GM12878 (cell line): ENCODE data around the gene MNAT1.

Source experiments
- CBX5 ChIP-seq: sonication (generic); IDR thresholded peaks from 2 replicates; pipeline ENCODE4 v1.6.1; 2016; ENCODE audit warnings: low read depth, moderate library complexity, mild to moderate bottlenecking, inconsistent platforms
- CTCF ChIP-seq, 3 experiments: IDR thresholded peaks in 2 of 3; conservative IDR thresholded peaks in 1 of 3; 2 replicates each; pipeline ENCODE4 v1.5.1; 2011; ENCODE audit warnings: low read depth in 3 of 3, low read length in 3 of 3, mild to moderate bottlenecking in 3 of 3, control low read depth in 2 of 3, moderate library complexity in 2 of 3, inconsistent platforms in 1 of 3, mixed read lengths in 1 of 3; ENCODE audit not compliant: control insufficient read depth in 2 of 3, insufficient read depth in 1 of 3; ENCODE audit errors: extremely low read depth in 1 of 3
- NFXL1 ChIP-seq: fragments of 450-650 bp; IDR thresholded peaks from 2 replicates; pipeline ENCODE4 v1.6.1; 2017; ENCODE audit warnings: antibody characterized with exemption, mild to moderate bottlenecking, borderline replicate concordance
- ZNF274 ChIP-seq: IDR thresholded peaks from one replicate; pipeline ENCODE4 v1.8.0; 2011; ENCODE audit not compliant: insufficient read length, insufficient read depth
- TF ChIP-seq, protein P1 (sequence below): IDR thresholded peaks from 2 replicates; pipeline ENCODE4 v1.6.1; 2012; ENCODE audit warnings: mild to moderate bottlenecking, low read depth, low read length

DNA sequence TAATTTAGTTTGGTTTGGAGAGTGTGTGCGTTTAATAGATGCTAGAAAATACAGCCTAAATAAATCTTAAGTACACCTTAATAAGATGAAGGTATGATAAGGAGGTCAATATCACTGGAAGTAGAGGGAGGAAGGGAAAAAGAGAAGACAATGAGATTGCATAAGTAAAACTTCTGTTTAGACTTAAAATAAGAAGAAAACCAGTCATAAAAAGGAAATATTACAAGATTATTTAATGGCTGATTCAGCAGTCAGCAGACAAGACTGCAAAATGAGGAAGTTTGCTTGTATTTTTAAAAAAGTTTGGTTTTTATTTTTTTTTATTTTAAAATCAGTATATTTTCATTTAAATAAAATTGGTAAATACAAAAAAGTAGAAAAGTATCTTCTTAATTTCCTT, 249.6 kb downstream of the MNAT1 start:
- no peak for TF ChIP-seq ZNF274
- TF ChIP-seq, protein P1, sequence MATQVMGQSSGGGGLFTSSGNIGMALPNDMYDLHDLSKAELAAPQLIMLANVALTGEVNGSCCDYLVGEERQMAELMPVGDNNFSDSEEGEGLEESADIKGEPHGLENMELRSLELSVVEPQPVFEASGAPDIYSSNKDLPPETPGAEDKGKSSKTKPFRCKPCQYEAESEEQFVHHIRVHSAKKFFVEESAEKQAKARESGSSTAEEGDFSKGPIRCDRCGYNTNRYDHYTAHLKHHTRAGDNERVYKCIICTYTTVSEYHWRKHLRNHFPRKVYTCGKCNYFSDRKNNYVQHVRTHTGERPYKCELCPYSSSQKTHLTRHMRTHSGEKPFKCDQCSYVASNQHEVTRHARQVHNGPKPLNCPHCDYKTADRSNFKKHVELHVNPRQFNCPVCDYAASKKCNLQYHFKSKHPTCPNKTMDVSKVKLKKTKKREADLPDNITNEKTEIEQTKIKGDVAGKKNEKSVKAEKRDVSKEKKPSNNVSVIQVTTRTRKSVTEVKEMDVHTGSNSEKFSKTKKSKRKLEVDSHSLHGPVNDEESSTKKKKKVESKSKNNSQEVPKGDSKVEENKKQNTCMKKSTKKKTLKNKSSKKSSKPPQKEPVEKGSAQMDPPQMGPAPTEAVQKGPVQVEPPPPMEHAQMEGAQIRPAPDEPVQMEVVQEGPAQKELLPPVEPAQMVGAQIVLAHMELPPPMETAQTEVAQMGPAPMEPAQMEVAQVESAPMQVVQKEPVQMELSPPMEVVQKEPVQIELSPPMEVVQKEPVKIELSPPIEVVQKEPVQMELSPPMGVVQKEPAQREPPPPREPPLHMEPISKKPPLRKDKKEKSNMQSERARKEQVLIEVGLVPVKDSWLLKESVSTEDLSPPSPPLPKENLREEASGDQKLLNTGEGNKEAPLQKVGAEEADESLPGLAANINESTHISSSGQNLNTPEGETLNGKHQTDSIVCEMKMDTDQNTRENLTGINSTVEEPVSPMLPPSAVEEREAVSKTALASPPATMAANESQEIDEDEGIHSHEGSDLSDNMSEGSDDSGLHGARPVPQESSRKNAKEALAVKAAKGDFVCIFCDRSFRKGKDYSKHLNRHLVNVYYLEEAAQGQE, result no peak
- TF ChIP-seq CTCF (IDR thresholded peaks at IDR 0.05 in 2 of 3, conservative IDR thresholded peaks at IDR 0.05 in 1 of 3; ENCODE audit: control insufficient read depth in 2 of 3, extremely low read depth in 1 of 3, insufficient read depth in 1 of 3, low read depth in 3 of 3, low read length in 3 of 3), result no peak
- TF ChIP-seq NFXL1, result no peak
- TF ChIP-seq CBX5, result no peak
